ENCODE data around the gene CD300A. TPM values are rescaled to one million over a fixed set of nuclear protein-coding genes. Genes with fewer than 3 reads are reported as not detected.

CD300A gene
- total RNA-seq, result 1 to 10 TPM; 3.9 to 7.2 TPM

DNA sequence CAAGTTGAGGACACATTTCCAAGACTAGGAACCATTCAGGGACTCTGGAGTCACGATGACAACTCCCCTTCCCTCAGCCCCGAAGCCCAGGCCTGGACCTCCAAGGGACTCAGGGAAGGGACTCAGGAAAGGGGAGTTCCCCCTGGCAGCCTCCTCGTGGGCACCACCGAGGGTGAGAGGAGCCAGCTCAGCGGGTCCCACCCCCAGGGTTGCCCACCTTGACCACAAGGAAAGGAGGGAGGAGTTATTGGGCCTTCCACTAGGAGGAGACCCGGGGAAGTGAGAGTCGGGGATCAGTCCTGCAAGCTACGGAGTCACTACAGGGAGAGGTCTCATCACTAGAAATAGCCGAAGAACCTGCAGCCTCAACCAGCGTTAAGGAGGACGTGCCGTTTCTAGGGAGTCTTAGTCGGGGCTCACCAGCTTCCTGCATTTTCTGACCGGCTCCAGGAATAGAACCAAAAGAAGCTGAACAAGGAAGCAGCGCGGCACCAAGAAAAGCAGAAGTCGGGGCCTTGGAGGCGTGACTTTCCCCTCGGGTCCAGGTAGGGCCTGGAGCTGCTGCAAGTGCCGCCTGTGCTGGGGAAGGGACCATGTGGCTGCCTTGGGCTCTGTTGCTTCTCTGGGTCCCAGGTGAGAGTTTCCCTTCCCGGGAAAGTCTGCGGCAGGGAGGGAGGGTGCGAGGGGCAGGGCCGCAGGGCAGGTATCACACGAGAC is at the start of gene CD300A:
Gene CD300A, plus strand, starts transcription at position 524 of the 717 bp plus-strand sequence. Its CDS starts 70 bp downstream, at position 594.
- H3K27me3 Mint-ChIP-seq (ENCODE audit: low read depth), result no peaks in the 10 kb centered on the region
- no peak within 1 kb of the TSS for H3K27ac Mint-ChIP-seq
- ATAC-seq (replicated peaks in 1 of 2) (no peak), DNase-seq (peak in 1 of 2 donors; percentile 18)
- H3K4me1 Mint-ChIP-seq (ENCODE audit: low read depth), result peaks cover 4% of the 10 kb centered on the region
- no peaks in the 10 kb centered on the region for H3K9me3 Mint-ChIP-seq
- no peaks in the 10 kb centered on the region for H3K36me3 Mint-ChIP-seq (ENCODE audit: insufficient read depth in 2 of 2)
- peak within 1 kb of the TSS in 1 of 2 donors; percentile 72 for H3K4me3 Mint-ChIP-seq

GRCh38 chr17:74417178-74418045 is 49.0 kb upstream of the CD300A start:
- peak; percentile 14 to 18 for DNase-seq
- no peak overlapping the region for H3K27ac Mint-ChIP-seq
- H3K36me3 Mint-ChIP-seq (ENCODE audit: insufficient read depth in 2 of 2), result no peaks in the 10 kb centered on the region
- H3K9me3 Mint-ChIP-seq, result no peaks in the 10 kb centered on the region
- peak; percentile 75 to 78 for ATAC-seq (replicated peaks in 1 of 2)
- peaks cover 8% of the 10 kb centered on the region for H3K27me3 Mint-ChIP-seq (ENCODE audit: low read depth)
- no peak overlapping the region for H3K4me3 Mint-ChIP-seq
- peaks cover 8% of the 10 kb centered on the region for H3K4me1 Mint-ChIP-seq (ENCODE audit: low read depth)

GRCh38 chr17:74419928-74420411 is 46.5 kb upstream of the CD300A start:
- H3K9me3 Mint-ChIP-seq, result no peaks in the 10 kb centered on the region
- no peak overlapping the region for H3K27ac Mint-ChIP-seq
- no peaks in the 10 kb centered on the region for H3K36me3 Mint-ChIP-seq (ENCODE audit: insufficient read depth in 2 of 2)
- H3K4me3 Mint-ChIP-seq, result no peak overlapping the region
- H3K27me3 Mint-ChIP-seq (ENCODE audit: low read depth), result peaks cover 12% of the 10 kb centered on the region
- H3K4me1 Mint-ChIP-seq (ENCODE audit: low read depth), result peaks cover 8% of the 10 kb centered on the region
- DNase-seq (no peak), ATAC-seq (replicated peaks in 1 of 2) (no peak)

DNA sequence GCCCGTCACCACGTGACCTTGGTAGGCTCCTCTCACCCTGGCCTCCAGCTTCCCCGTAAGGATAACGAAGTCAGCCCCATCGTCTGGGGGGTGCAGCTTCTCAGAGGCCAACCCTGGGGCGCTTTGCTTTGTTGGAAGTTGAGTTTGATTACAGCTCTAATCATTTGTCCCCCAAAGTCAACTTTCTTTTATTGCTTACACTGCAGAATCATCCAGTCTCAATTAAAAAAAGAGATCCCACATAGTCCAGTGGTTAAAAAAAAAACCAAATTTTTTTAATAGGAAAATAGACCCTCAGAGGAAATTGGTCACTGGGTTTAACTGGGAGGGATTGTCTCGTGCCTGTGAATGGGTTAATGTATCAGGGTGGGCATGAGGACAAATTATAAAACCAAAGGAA is 42.3 kb upstream of the CD300A start:
- Mint-ChIP-seq H3K27me3 (ENCODE audit: low read depth) (peaks cover 12% of the 10 kb centered on the region), H3K36me3 (ENCODE audit: insufficient read depth in 2 of 2) (no peaks in the 10 kb centered on the region), H3K4me3 (no peak overlapping the region), H3K27ac (no peak overlapping the region), H3K4me1 (ENCODE audit: low read depth) (no peaks in the 10 kb centered on the region), H3K9me3 (no peaks in the 10 kb centered on the region)
- DNase-seq (no peak), ATAC-seq (replicated peaks in 1 of 2) (no peak)

- no peak overlapping the region for H3K27ac Mint-ChIP-seq
- H3K27me3 Mint-ChIP-seq (ENCODE audit: low read depth), result peaks cover 16% of the 10 kb centered on the region
- no peaks in the 10 kb centered on the region for H3K4me1 Mint-ChIP-seq (ENCODE audit: low read depth)
- no peak overlapping the region for H3K4me3 Mint-ChIP-seq
- no peaks in the 10 kb centered on the region for H3K36me3 Mint-ChIP-seq (ENCODE audit: insufficient read depth in 2 of 2)
- H3K9me3 Mint-ChIP-seq, result no peaks in the 10 kb centered on the region
- no peak for DNase-seq
- ATAC-seq (replicated peaks in 1 of 2), result no peak
Measured at GRCh38 chr17:74424657-74425056, 41.8 kb upstream of the CD300A start.

GRCh38 chr17:74426551-74427047 is 39.8 kb upstream of the CD300A start:
- Mint-ChIP-seq H3K36me3 (ENCODE audit: insufficient read depth in 2 of 2) (no peaks in the 10 kb centered on the region), H3K9me3 (no peaks in the 10 kb centered on the region), H3K27ac (no peak overlapping the region), H3K4me1 (ENCODE audit: low read depth) (peaks cover 5% of the 10 kb centered on the region), H3K4me3 (no peak overlapping the region), H3K27me3 (ENCODE audit: low read depth) (peaks cover 31% of the 10 kb centered on the region)
- DNase-seq, result no peak
- no peak for ATAC-seq (replicated peaks in 1 of 2)

DNA sequence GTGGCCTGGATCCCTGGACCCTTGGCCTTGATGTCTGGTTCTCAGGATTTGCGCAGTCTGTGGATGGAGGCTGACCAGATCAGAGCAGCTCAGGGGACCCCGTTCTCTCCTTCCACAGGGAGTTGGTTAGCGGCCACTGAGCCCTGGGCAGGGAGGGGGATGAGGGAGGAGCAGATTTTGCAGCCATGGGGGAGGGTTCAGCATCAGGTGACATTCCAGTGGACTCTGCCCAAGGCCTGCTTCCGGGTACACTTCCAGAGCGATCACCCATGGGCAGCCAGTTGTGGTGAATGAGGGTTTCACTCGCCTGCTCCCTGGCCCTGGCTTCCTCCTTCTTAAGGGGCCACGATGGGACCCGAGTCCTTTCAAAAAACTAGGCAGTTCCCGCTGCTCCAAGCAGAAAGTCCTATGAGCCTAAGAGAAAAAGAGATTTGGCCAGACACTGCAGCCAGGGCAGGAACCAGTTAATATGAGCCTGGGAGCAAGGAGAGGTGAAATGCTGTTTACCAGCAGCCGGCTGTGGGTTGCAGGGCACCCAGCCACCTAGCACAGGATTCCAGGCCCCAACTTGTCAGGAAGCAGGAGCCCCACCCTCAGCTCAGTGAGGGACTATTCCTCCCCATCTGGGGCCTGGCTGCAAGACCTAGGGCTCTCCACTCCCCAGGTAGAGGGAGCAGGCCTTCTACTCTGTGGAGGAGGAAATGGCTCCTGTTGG is 39.2 kb upstream of the CD300A start:
- H3K27me3 Mint-ChIP-seq (ENCODE audit: low read depth), result peaks cover 34% of the 10 kb centered on the region
- ATAC-seq (replicated peaks in 1 of 2), result no peak

GRCh38 chr17:74427763-74428153 is 38.7 kb upstream of the CD300A start:
- H3K27me3 Mint-ChIP-seq (ENCODE audit: low read depth), result peaks cover 30% of the 10 kb centered on the region
- H3K4me3 Mint-ChIP-seq, result no peak overlapping the region
- no peak for ATAC-seq (replicated peaks in 1 of 2)
- no peak for DNase-seq
- peaks cover 5% of the 10 kb centered on the region for H3K4me1 Mint-ChIP-seq (ENCODE audit: low read depth)
- H3K36me3 Mint-ChIP-seq (ENCODE audit: insufficient read depth in 2 of 2), result no peaks in the 10 kb centered on the region
- H3K27ac Mint-ChIP-seq, result no peak overlapping the region
- no peaks in the 10 kb centered on the region for H3K9me3 Mint-ChIP-seq

More for the DNA sequence above, 39.2 kb upstream of the CD300A start:
- no peaks in the 10 kb centered on the region for H3K9me3 Mint-ChIP-seq
- no peak overlapping the region for H3K27ac Mint-ChIP-seq
- H3K4me3 Mint-ChIP-seq, result no peak overlapping the region
- H3K36me3 Mint-ChIP-seq (ENCODE audit: insufficient read depth in 2 of 2), result no peaks in the 10 kb centered on the region
- H3K4me1 Mint-ChIP-seq (ENCODE audit: low read depth), result peaks cover 5% of the 10 kb centered on the region
- no peak for DNase-seq

DNA sequence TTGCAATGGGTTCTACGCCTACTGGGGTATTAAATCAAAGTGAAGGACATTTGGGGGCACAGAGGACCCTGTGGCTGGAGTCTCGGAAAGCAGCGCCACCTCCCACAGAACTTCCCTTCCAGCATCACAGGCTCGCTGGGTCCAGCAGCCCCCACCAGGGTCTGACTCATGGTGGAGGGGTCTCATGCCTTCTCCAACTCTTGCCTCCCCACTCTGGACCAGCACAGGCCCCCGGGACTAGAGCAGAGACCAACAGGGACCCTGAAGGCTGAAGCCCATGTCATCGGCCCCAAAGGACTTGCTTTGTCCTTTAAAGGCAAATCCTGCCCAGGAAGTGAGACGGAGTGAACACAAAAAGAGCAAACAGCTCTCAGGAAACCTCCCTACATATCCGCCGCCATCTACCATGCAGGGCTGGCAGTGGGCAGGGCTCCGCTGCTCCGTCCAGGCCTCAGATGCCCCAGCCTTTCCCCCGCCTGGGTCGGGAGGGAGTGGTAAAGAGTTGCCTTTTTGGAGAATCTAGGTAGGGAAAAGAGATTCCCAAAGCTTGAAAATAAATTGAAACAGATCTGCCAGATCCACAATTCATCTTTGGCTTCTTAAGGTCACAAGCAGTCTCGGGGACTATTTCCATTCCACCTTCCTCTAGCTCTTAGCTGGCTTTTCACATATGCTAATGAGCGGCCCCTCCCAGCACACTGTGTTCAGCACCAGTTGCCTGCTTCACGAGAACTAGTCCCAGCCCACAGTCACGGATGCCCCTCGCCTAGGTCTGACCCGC is 36.6 kb upstream of the CD300A start:
- no peak for ATAC-seq (replicated peaks in 1 of 2)
- no peak overlapping the region for H3K27ac Mint-ChIP-seq
- H3K4me3 Mint-ChIP-seq, result peak overlapping the region; percentile 40 to 75
- no peak for DNase-seq
- H3K27me3 Mint-ChIP-seq (ENCODE audit: low read depth), result peaks cover 45% of the 10 kb centered on the region
- peaks cover 0 to 1% of the 10 kb centered on the region in 2 donors for H3K36me3 Mint-ChIP-seq (ENCODE audit: insufficient read depth in 2 of 2)
- peaks cover 5% of the 10 kb centered on the region for H3K4me1 Mint-ChIP-seq (ENCODE audit: low read depth)
- H3K9me3 Mint-ChIP-seq, result no peaks in the 10 kb centered on the region

- Mint-ChIP-seq H3K4me3 (peak overlapping the region; percentile 40 to 75), H3K36me3 (ENCODE audit: insufficient read depth in 2 of 2) (peaks cover 0 to 1% of the 10 kb centered on the region in 2 donors), H3K27me3 (ENCODE audit: low read depth) (peaks cover 48% of the 10 kb centered on the region), H3K4me1 (ENCODE audit: low read depth) (peaks cover 5% of the 10 kb centered on the region), H3K9me3 (no peaks in the 10 kb centered on the region), H3K27ac (no peak overlapping the region)
- DNase-seq, result no peak
- ATAC-seq (replicated peaks in 1 of 2), result peak in 1 of 2 donors; percentile 12
Measured at GRCh38 chr17:74430385-74430705, 36.1 kb upstream of the CD300A start.

- DNase-seq (peak; percentile 28 to 31), ATAC-seq (replicated peaks in 1 of 2) (peak; percentile 43 to 51)
- Mint-ChIP-seq H3K9me3 (no peaks in the 10 kb centered on the region), H3K27me3 (ENCODE audit: low read depth) (peaks cover 51% of the 10 kb centered on the region), H3K27ac (no peak overlapping the region), H3K36me3 (ENCODE audit: insufficient read depth in 2 of 2) (peaks cover 0 to 1% of the 10 kb centered on the region in 2 donors), H3K4me1 (ENCODE audit: low read depth) (peaks cover 5% of the 10 kb centered on the region), H3K4me3 (peak overlapping the region; percentile 75 to 76)
Measured at GRCh38 chr17:74430706-74431567, 35.5 kb upstream of the CD300A start.

Data from activated T-cell treated with anti-CD3 and anti-CD28 coated beads, Interleukin-2, amount 50 U/mL, for 72 hours (primary cell).